Parathyroid adenoma (tissue), 2 donors: ENCODE results near the gene SMIM20.

Experiments
- H2AFZ ChIP-seq: fragments of 300-600 bp; sonication (generic); one replicate; pipeline ENCODE4 v1.7.0; 2017; ENCODE audit warnings: antibody characterized with exemption, mild to moderate bottlenecking
- H3K27ac ChIP-seq: fragments of 300-600 bp; sonication (generic); one replicate; pipeline ENCODE4 v1.7.0; 2017
- H3K27me3 ChIP-seq: fragments of 300-600 bp; sonication (generic); one replicate; pipeline ENCODE4 v1.7.0; 2017; ENCODE audit warnings: low read length; ENCODE audit not compliant: control insufficient read depth, insufficient read depth
- H3K36me3 ChIP-seq: fragments of 300-600 bp; sonication (generic); one replicate; pipeline ENCODE4 v1.7.0; 2017; ENCODE audit warnings: low read length; ENCODE audit not compliant: control insufficient read depth, insufficient read depth
- H3K4me1 ChIP-seq: fragments of 300-600 bp; sonication (generic); one replicate; pipeline ENCODE4 v1.7.0; 2017; ENCODE audit warnings: control low read depth
- H3K4me2 ChIP-seq: fragments of 300-600 bp; sonication (generic); one replicate; pipeline ENCODE4 v1.7.0; 2017; ENCODE audit warnings: low read length
- H3K4me3 ChIP-seq: fragments of 300-600 bp; sonication (generic); one replicate; pipeline ENCODE4 v1.7.0; 2017; ENCODE audit warnings: low read depth, low read length
- H3K79me2 ChIP-seq: fragments of 300-600 bp; sonication (generic); one replicate; pipeline ENCODE4 v1.7.0; 2017; ENCODE audit warnings: control low read depth
- H3K9ac ChIP-seq: fragments of 300-600 bp; sonication (generic); one replicate; pipeline ENCODE4 v1.7.0; 2017; ENCODE audit warnings: mild to moderate bottlenecking
- H3K9me3 ChIP-seq: fragments of 300-600 bp; sonication (generic); one replicate; pipeline ENCODE4 v1.7.0; 2017; ENCODE audit warnings: low read length; ENCODE audit not compliant: control insufficient read depth
- TF ChIP-seq, protein P1 (sequence below): fragments of 300-600 bp; sonication (generic); IDR thresholded peaks from one replicate; pipeline ENCODE4 v1.7.0; 2017; ENCODE audit warnings: antibody characterized with exemption, mild to moderate bottlenecking
- donor health status: primary hyperparathyroidism.

SMIM20 gene

DNA sequence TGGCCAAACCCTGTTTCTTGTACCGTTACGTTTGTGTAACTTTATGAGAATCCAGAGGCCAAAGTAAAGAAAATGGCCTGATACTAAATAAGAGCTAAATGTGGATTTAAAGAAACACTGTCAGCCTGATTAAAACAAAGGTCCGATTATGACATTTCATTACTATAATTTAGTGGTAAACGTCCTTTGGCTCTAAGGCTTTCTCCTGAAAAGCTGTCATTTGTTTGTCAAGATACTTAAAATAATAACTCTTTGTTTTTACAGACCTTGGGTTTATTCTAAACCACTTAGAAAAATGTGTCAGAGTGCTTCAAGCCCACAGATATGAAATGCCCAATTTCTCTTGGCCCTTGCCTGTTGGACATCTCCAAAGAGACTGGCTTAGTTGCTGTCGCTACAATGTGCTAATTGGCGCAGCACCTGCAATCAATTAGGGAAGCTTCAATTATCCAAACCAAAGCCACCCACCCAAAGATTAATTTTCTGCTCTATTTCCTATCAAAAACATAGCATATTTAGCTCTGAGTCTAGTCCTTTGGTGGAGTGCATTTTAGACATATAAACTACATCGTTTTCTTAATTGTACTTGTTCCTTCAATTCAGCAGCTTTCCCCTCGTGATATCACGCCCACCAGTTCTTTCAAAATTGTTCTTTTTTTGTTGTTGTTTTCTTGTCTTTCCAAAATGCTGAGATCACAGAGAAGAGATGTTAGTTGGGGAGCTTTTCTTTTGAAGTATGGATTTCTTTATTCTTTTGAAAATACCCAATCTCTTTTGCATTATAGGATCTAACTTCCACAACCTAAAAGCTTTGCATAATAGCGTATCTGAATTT is 13.6 kb downstream of the SMIM20 start:
- Histone ChIP-seq H2AFZ (no peak overlapping the region), H3K4me2 (no peak overlapping the region), H3K27ac (no peak overlapping the region), H3K4me3 (no peak overlapping the region), H3K9ac (no peak overlapping the region), H3K79me2 (no peaks in the 10 kb centered on the region), H3K27me3 (no peaks in the 10 kb centered on the region), H3K36me3 (no peaks in the 10 kb centered on the region), H3K9me3 (no peaks in the 10 kb centered on the region), H3K4me1 (no peaks in the 10 kb centered on the region)
- TF ChIP-seq, protein P1, sequence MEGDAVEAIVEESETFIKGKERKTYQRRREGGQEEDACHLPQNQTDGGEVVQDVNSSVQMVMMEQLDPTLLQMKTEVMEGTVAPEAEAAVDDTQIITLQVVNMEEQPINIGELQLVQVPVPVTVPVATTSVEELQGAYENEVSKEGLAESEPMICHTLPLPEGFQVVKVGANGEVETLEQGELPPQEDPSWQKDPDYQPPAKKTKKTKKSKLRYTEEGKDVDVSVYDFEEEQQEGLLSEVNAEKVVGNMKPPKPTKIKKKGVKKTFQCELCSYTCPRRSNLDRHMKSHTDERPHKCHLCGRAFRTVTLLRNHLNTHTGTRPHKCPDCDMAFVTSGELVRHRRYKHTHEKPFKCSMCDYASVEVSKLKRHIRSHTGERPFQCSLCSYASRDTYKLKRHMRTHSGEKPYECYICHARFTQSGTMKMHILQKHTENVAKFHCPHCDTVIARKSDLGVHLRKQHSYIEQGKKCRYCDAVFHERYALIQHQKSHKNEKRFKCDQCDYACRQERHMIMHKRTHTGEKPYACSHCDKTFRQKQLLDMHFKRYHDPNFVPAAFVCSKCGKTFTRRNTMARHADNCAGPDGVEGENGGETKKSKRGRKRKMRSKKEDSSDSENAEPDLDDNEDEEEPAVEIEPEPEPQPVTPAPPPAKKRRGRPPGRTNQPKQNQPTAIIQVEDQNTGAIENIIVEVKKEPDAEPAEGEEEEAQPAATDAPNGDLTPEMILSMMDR = no peak

DNA sequence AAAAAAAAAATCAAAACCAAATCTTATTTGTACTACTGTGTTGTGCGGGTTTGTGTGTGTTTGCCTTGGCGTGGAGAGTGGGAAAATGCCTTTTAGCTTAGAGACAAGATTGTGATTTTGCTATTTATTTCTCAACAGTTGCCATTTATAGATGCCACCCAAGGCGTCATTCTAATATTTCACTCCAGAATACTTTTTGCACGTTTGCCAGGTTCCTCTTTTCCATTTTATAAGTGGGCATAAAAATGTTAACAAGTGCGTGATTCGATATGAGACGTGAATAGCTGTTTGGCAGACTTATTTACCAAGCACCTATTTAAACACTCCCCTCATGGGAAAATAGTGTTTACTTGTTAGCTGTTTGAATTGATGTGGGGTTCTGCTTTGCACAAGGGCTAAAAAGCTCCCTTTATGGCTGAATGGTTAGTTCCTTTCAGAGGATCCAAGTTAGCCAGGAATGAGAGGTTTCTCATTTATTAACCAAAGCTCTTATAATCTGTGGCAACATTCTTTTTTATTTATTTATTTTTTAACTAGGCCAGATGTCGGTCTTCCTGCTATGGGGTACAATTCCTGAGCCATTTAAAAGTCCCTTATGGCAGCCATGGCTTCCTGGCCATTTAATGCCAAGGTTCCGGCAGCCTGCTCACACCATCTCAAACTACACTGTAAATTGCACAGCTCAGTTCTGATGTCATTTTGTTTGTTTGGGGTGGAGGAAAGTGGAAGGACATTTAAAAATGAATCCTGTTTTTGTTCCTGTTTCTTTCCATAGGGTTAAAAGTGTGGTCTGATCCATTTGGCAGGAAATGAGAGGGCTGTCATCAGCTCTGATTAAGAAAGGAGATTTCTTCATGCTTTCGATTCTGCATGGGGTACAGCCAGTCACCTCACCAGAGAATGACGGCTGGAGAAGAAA is 14.6 kb downstream of the SMIM20 start:
- H3K9ac ChIP-seq = no peak overlapping the region
- no peaks in the 10 kb centered on the region for H3K9me3 ChIP-seq

DNA sequence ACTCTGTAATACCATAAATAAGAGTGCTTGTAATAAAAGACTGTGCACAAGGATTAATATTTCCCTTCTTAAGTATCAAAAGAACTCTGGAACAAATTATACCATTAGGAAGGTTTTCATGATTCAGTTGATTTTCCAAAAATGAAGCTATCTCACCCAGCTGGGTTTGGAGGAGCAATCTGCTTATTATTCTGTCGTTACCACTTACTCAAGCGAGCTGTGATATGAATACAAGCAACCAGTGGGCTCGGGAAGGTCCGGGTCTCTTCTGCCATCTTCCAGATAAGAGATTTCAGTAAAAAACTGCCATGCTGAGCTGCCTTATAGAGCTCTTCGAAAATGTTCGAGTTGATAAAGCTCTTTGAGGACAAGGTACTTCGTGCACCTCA is 15.3 kb downstream of the SMIM20 start:
- Histone ChIP-seq H3K4me3 (no peak overlapping the region), H3K27ac (no peak overlapping the region)

More for the DNA sequence above, 14.6 kb downstream of the SMIM20 start:
- Histone ChIP-seq H2AFZ (no peak overlapping the region), H3K4me2 (no peak overlapping the region), H3K27me3 (no peaks in the 10 kb centered on the region), H3K36me3 (no peaks in the 10 kb centered on the region), H3K27ac (no peak overlapping the region), H3K4me3 (no peak overlapping the region), H3K4me1 (no peaks in the 10 kb centered on the region), H3K79me2 (no peaks in the 10 kb centered on the region)
- TF ChIP-seq, protein P1 = no peak

DNA sequence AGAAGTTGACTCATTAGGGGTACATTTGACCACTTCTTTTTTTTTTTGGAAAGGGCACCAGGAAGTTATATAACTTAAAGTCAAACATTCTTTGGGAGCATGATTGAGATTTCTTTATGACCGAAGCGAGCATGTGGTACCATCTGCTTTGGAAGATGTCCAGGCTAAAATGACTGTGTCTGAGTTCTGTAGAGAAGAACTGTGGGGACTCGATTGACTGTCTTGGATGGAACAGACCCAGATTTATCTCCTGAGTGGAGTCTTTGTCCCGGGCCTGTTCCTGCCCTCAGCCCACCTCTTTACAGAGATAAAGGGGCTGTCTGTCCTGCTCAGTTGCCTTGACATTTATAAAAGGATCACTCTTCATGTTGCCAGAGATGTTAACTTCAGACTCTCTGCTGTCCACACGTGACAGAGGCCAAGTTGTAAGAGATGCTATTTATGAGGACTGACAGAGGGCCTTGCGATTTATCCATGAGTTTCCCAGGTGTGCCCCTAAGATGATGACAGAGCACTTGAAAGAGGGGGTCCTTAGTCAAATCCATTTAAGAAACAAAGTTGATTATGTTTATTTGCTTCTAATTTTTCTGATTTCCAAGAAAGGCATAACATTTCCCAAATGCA is 16.8 kb downstream of the SMIM20 start:
- TF ChIP-seq, protein P1 = no peak
- H3K27ac ChIP-seq = no peak overlapping the region
- H3K9ac ChIP-seq = no peak overlapping the region

More for the DNA sequence above, 15.3 kb downstream of the SMIM20 start:
- H3K79me2 ChIP-seq = no peaks in the 10 kb centered on the region
- no peak overlapping the region for H3K4me2 ChIP-seq
- H3K27me3 ChIP-seq = no peaks in the 10 kb centered on the region
- no peaks in the 10 kb centered on the region for H3K36me3 ChIP-seq
- H3K4me1 ChIP-seq = no peaks in the 10 kb centered on the region
- no peak overlapping the region for H2AFZ ChIP-seq
- H3K9me3 ChIP-seq = no peaks in the 10 kb centered on the region
- no peak overlapping the region for H3K9ac ChIP-seq
- TF ChIP-seq, protein P1 = no peak

More for the DNA sequence above, 16.8 kb downstream of the SMIM20 start:
- Histone ChIP-seq H3K4me2 (no peak overlapping the region), H2AFZ (no peak overlapping the region), H3K36me3 (no peaks in the 10 kb centered on the region), H3K4me1 (no peaks in the 10 kb centered on the region), H3K4me3 (no peak overlapping the region), H3K9me3 (no peaks in the 10 kb centered on the region), H3K27me3 (no peaks in the 10 kb centered on the region), H3K79me2 (no peaks in the 10 kb centered on the region)
